H1 (cell line): ENCODE measurements around the gene MAP3K3. TPM values are rescaled to one million over a fixed set of nuclear protein-coding genes. Genes with fewer than 3 reads are reported as not detected.

Experiments
- CBX8 ChIP-seq: fragments of 300-800, 300-1000 bp; sonication (generic); IDR thresholded peaks from 2 replicates; pipeline ENCODE4 v1.7.1; 2016; ENCODE audit warnings: low read depth, low read length, borderline replicate concordance
- CHD2 ChIP-seq: IDR thresholded peaks from 2 replicates; pipeline ENCODE4 v1.6.1; 2012; ENCODE audit warnings: low read length, improper control_type of control experiment
- JUN ChIP-seq: IDR thresholded peaks from 2 replicates; pipeline ENCODE4 v1.6.1; 2011; ENCODE audit warnings: low read depth, mild to moderate bottlenecking, improper control_type of control experiment, low read length
- POU5F1 ChIP-seq: IDR thresholded peaks from 2 replicates; pipeline ENCODE4 v1.6.1; 2011; ENCODE audit warnings: low read depth, mild to moderate bottlenecking, low read length, moderate library complexity
- SAP30 ChIP-seq: fragments of 300-600 bp; sonication (generic); IDR thresholded peaks from 2 replicates; pipeline ENCODE4 v1.7.1; 2012; ENCODE audit warnings: low read length, moderate library complexity, mild to moderate bottlenecking, inconsistent platforms; ENCODE audit not compliant: insufficient read depth, insufficient replicate concordance
- ZNF274 ChIP-seq: IDR thresholded peaks from 2 replicates; pipeline ENCODE4 v1.7.0; 2012; ENCODE audit warnings: low read length, borderline replicate concordance; ENCODE audit errors: extremely low read depth
- polyA plus RNA-seq, 7 experiments: library from polyadenylated mRNA; depleted of rRNA in 3 of 7; stranded (reverse) in 5 of 7; unstranded in 2 of 7; fragments of >200 nt in 5 of 7; fragments of 200-250 nt in 2 of 7; gene quantifications; 1 replicate in 5 of 7; 2 replicates in 1 of 7; 4 replicates in 1 of 7; pipeline versions ENCODE4 v1.2.1 to v1.2.3, GENCODE V29; 2011 to 2013; ENCODE audit warnings: missing spikeins in 2 of 7, mixed read lengths in 2 of 7
- total RNA-seq: library from RNA; stranded (reverse); fragmentation: NEBNext Ultra II Directional; extraction: Animal tissue kit (Norgen Biotek cat#: 25700); gene quantifications from 2 replicates; pipeline ENCODE4 v1.2.1, GENCODE V29; 2021

MAP3K3 gene
- total and polyA plus RNA-seq, 2 of the 8 experiments (the other 6 are each of a cell fraction or from before 2014, with no cell fraction given): 10.3 to 21.0 TPM

DNA sequence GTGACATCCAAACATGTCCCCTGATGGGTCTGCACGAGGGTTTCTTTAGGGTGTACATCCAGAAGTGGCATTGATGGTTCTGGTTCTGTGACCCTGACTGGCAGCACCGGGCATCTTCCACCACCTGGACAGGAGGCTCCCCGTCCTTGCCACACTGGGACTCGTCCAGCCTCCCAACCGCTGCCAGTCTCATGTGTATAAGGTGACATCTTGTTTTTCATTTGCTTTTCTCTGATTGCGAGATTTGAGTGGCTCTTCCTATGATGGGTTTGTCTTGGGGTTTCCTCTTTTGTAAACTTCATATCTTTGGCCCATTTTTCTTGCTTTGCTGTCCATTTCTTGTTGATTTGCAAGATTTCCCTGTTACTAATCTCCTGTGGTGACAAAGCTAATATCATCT is 86.9 kb downstream of the MAP3K3 start (continued):
- TF ChIP-seq POU5F1 (no peak), CBX8 (no peak), SAP30 (no peak), CHD2 (no peak), JUN (no peak), ZNF274 (no peak)
- TF ChIP-seq, all 59 proteins: peak for 0
